T-cell (primary cell): ENCODE results near the gene EIF3B. TPM values are rescaled to one million over a fixed set of nuclear protein-coding genes. Genes with fewer than 3 reads are reported as not detected.

ENCODE experiments used
- ATAC-seq, 4 experiments: fragments of 200-7000 bp in 3 of 4; fragments of 150-1000 bp in 1 of 4; cut with Tn5 transposase; replicated peaks in 1 of 4; 1 replicate in 3 of 4; 2 replicates in 1 of 4; pipeline ENCODE4 v1.10.0; 2021; ENCODE audit warnings: moderate library complexity in 3 of 4, mild to moderate bottlenecking in 2 of 4, moderate number of reproducible peaks in 1 of 4
- CTCF ChIA-PET, 2 donors: fragments of 300-600 bp; sonication (Branson Sonifier 250); formaldehyde crosslinking; loops; one replicate each; lab custom pipeline; 2022; ENCODE audit warnings: antibody characterized with exemption in 2 of 2; lab: Charles Lee
- POLR2A ChIA-PET, 2 donors: fragments of 300-600 bp; sonication (Branson Sonifier 250); formaldehyde crosslinking; loops; one replicate each; lab custom pipeline; 2022; ENCODE audit warnings: antibody characterized with exemption in 2 of 2; lab: Charles Lee
- DNase-seq, 35 experiments: peaks; one replicate each; pipeline versions ENCODE4 v3.0.0 to v3.0.0-alpha.2; 2013 to 2023
- H3K27ac ChIP-seq: one replicate; pipeline ENCODE4 v1.5.1; 2013; ENCODE audit warnings: low read length
- H3K27me3 ChIP-seq, 2 experiments: replicated peaks in 1 of 2; 1 replicate in 1 of 2; 2 replicates in 1 of 2; pipeline versions ENCODE4 v1.6.1 to v1.7.0; 2013; ENCODE audit warnings: low read length in 1 of 2, mixed read lengths in 1 of 2; ENCODE audit not compliant: control insufficient read depth in 2 of 2, insufficient read depth in 2 of 2; ENCODE audit errors: extremely low read depth in 1 of 2
- H3K36me3 ChIP-seq, 2 donors: 1 replicate in 1 of 2; 2 replicates in 1 of 2; pipeline versions ENCODE4 v1.6.1 to v1.7.0; 2013; ENCODE audit warnings: low read length in 1 of 2; ENCODE audit not compliant: control insufficient read depth in 2 of 2, insufficient read depth in 1 of 2; ENCODE audit errors: extremely low read depth in 1 of 2
- H3K4me1 ChIP-seq, 2 experiments: 1 replicate in 1 of 2; 2 replicates in 1 of 2; pipeline versions ENCODE4 v1.6.1 to v1.7.0; 2013; ENCODE audit warnings: low read length in 2 of 2, mixed read lengths in 1 of 2; ENCODE audit not compliant: insufficient read depth in 2 of 2, control insufficient read depth in 1 of 2; ENCODE audit errors: extremely low read depth in 1 of 2
- H3K4me3 ChIP-seq, 2 donors: 1 replicate in 1 of 2; 2 replicates in 1 of 2; pipeline versions ENCODE4 v1.5.1 to v1.7.0; 2013; ENCODE audit warnings: mild to moderate bottlenecking in 2 of 2, low read length in 1 of 2, moderate library complexity in 1 of 2; ENCODE audit not compliant: control insufficient read depth in 1 of 2; ENCODE audit errors: extremely low read depth in 1 of 2
- H3K9me3 ChIP-seq: 2 replicates; pipeline ENCODE4 v1.7.0; 2013
- H3K27ac Mint-ChIP-seq, 2 donors: one replicate each; pipeline ENCODE4 v1.8.0; 2020 to 2021; ENCODE audit warnings: mild to moderate bottlenecking in 2 of 2, mixed read lengths in 2 of 2
- H3K27me3 Mint-ChIP-seq, 2 donors: one replicate each; pipeline ENCODE4 v1.8.0; 2021 to 2022; ENCODE audit warnings: mixed read lengths in 2 of 2
- H3K36me3 Mint-ChIP-seq: one replicate; pipeline ENCODE4 v1.8.0; 2021; ENCODE audit warnings: mixed read lengths
- H3K4me1 Mint-ChIP-seq, 3 donors: one replicate each; pipeline ENCODE4 v1.8.0; 2020 to 2022; ENCODE audit warnings: mixed read lengths in 3 of 3, mild to moderate bottlenecking in 1 of 3
- H3K4me3 Mint-ChIP-seq, 3 donors: one replicate each; pipeline ENCODE4 v1.8.0; 2020 to 2022; ENCODE audit warnings: mild to moderate bottlenecking in 3 of 3, mixed read lengths in 3 of 3, moderate library complexity in 3 of 3
- H3K9me3 Mint-ChIP-seq, 3 donors: one replicate each; pipeline ENCODE4 v1.8.0; 2020 to 2022; ENCODE audit warnings: mixed read lengths in 3 of 3
- WGBS: methylation state at CpG from one replicate; pipeline ENCODE4 v1.1.5; 2013; ENCODE audit warnings: missing lambda C conversion rate; ENCODE audit not compliant: insufficient coverage; 5-methylcytosine and 5-hydroxymethylcytosine counted together
- total RNA-seq, 35 experiments: library from RNA in 6 of 35; stranded (reverse) in 6 of 35; fragments of 120-200 nt in 1 of 35; gene quantifications; one replicate each; pipeline versions ENCODE4 v1.2.1 to v1.2.4 and lab custom pipeline; 2013 to 2026

Gene EIF3B
- total RNA-seq, 5 donors from 2014 or later (not counting 1 experiment from before 2014, with no cell fraction given): 150 to 169 (median 165) TPM

DNA sequence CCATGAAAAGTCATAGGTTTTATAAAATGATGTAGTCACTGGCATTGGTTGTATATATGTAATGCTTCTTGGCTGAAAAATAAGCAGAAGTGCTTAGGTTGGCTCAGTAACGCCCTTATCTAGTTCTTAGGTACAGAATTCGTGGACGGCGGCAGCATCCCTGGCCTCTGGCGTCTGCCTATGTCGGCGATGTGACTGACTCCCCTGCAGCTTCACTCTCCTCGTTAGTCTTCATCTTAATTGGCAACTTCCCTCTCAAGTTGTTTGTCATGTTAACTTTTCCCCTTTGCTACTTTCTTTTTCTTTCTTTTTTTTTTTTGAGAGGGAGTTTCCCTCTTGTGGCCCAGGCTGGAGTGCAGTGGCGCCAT is 67.3 kb downstream of the EIF3B start:
- H3K4me3 ChIP-seq: no peak overlapping the region
- DNase-seq (no peak), ATAC-seq (no peak)
- POLR2A ChIA-PET: no interaction called here
- Mint-ChIP-seq H3K27me3 (no peaks in the 10 kb centered on the region), H3K27ac (no peak overlapping the region), H3K9me3 (no peaks in the 10 kb centered on the region), H3K4me1 (peaks cover 22 to 42% (median 23%) of the 10 kb centered on the region in 3 donors), H3K36me3 (peaks cover 6% of the 10 kb centered on the region), H3K4me3 (no peak overlapping the region)
- H3K27me3 ChIP-seq: no peaks in the 10 kb centered on the region
- H3K27ac ChIP-seq: no peak overlapping the region
- H3K4me1 ChIP-seq: peaks cover 0 to 52% of the 10 kb centered on the region in 2 experiments
- H3K9me3 ChIP-seq: no peaks in the 10 kb centered on the region
- peaks cover 0 to 9% of the 10 kb centered on the region in 2 donors for H3K36me3 ChIP-seq
- CTCF ChIA-PET: no interaction called here
- WGBS: 90% methylated on average over 5 of the region's 9 CpGs

DNA sequence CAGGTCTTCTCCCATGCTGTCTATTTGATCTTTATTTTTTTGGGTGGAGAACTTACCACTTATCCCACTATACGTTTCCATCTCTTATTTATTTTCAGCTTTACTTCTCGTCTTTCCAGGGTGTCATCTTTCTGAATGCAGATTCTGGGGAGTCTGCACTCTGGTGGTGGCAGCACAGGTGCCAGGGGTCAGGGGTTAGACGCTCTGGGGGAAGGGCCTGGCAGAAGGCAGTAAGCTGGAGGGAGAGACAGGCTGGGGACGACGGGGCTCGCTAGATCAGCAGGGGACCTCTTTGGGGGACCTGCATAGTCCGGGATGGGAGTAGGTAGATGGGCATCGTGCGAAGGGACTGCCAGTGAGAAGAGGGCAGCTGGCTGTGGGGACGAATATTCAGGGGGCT is 71.1 kb downstream of the EIF3B start:
- Histone ChIP-seq H3K36me3 (peaks cover 0 to 7% of the 10 kb centered on the region in 2 donors), H3K4me3 (no peak overlapping the region), H3K9me3 (no peaks in the 10 kb centered on the region), H3K27me3 (no peaks in the 10 kb centered on the region), H3K4me1 (peaks cover 0 to 18% of the 10 kb centered on the region in 2 experiments), H3K27ac (no peak overlapping the region)
- CTCF ChIA-PET: no interaction called here
- H3K4me1 Mint-ChIP-seq: peaks cover 11 to 26% (median 18%) of the 10 kb centered on the region in 3 donors
- H3K27ac Mint-ChIP-seq: no peak overlapping the region
- no peak overlapping the region for H3K4me3 Mint-ChIP-seq
- H3K27me3 Mint-ChIP-seq: no peaks in the 10 kb centered on the region
- 94% methylated on average over 9 of the region's 10 CpGs for WGBS
- peaks cover 7% of the 10 kb centered on the region for H3K36me3 Mint-ChIP-seq
- DNase-seq: no peak
- no peak for ATAC-seq
- H3K9me3 Mint-ChIP-seq: peaks cover 0 to 1% (median under 1%) of the 10 kb centered on the region in 3 donors
- POLR2A ChIA-PET: interaction anchor here in 1 of 2 donors (0.6 kb wide), 1 partner anchor 13 kb away, joined by 3 read pairs; no protein-coding TSS in a partner anchor

Other genes with a start within 250 kb of the EIF3B start
- 100 to 1,000 TPM; 106 to 178 (median 122) TPM for gene MAD1L1, start 121.9 kb upstream of the EIF3B start, total RNA-seq
- gene MRM2, start 112.6 kb upstream of the EIF3B start, total RNA-seq: 10 to 100 TPM in 3 of 5 donors, 1 to 10 TPM in 2; 6.5 to 20.0 (median 17.9) TPM
- 10 to 100 TPM; 12.0 to 29.7 (median 21.4) TPM for gene NUDT1, start 112.6 kb upstream of the EIF3B start, total RNA-seq
- 10 to 100 TPM in 2 of 5 donors, 1 to 10 TPM in 3; 8.4 to 14.6 (median 9.9) TPM for gene SNX8, start 40.4 kb upstream of the EIF3B start, total RNA-seq
- gene CHST12, start 48.8 kb downstream of the EIF3B start, total RNA-seq: 10 to 100 TPM; 20.3 to 41.5 (median 30.8) TPM
- not detected for gene GRIFIN, start 121.6 kb downstream of the EIF3B start, total RNA-seq
- 100 to 1,000 TPM; 110 to 198 (median 182) TPM for gene LFNG, start 164.9 kb downstream of the EIF3B start, total RNA-seq
- gene BRAT1, start 200.7 kb downstream of the EIF3B start, total RNA-seq: 10 to 100 TPM; 23.6 to 46.2 (median 43.1) TPM
- gene IQCE, start 204.2 kb downstream of the EIF3B start, total RNA-seq: 10 to 100 TPM in 1 of 5 donors, 1 to 10 TPM in 4; 4.5 to 11.7 (median 8.0) TPM